Transverse colon (tissue), 3 donors: Measurements from ENCODE around the gene ANAPC5.

ENCODE experiments used
- CTCF ChIP-seq, 5 experiments: fragments of 200-600 bp in 3 of 5; fragments of 450-650 bp in 2 of 5; sonication (generic) in 3 of 5; IDR thresholded peaks; 1 replicate in 2 of 5; 2 replicates in 3 of 5; pipeline ENCODE4 v1.5.1; 2016 to 2017; ENCODE audit warnings: antibody characterized with exemption in 5 of 5, inconsistent platforms in 3 of 5, mild to moderate bottlenecking in 2 of 5, moderate library complexity in 1 of 5
- POLR2A ChIP-seq: fragments of 450-650 bp; IDR thresholded peaks from one replicate; pipeline ENCODE4 v1.6.1; 2016; ENCODE audit warnings: antibody characterized with exemption, mild to moderate bottlenecking, moderate library complexity

- no peak for TF ChIP-seq CTCF (IDR thresholded peaks at IDR 0.05)
- no peak for TF ChIP-seq POLR2A
Observed at GRCh38 chr12:121326996-121327674, 25.1 kb downstream of the ANAPC5 start.
